GM21515 (cell line): ENCODE data around the gene GLI3.

Experiments used
- ATAC-seq: cut with Tn5 transposase; IDR thresholded peaks from one replicate; pipeline ENCODE4 v1.9.1; 2021; ENCODE audit not compliant: unreplicated experiment

The GLI3 gene

DNA sequence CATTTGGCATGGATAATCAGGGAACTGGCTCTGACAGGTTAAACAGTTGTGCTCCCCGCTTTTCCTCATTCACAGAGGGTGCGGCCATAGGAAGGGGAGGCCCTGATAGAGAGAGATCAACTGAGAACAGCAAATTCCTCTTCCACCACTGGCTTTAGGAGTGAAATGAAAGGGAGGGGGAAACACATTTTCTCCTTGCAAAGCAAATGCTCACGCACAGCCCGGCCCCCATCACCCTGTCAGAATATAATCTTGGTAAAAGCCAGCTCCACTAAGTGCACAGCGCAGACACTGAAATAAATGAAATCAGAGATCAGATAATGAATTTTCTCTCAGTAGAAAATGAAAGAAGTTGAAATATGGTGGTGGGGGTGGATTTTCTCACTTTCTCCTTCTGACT is 187.2 kb downstream of the GLI3 start:
- ATAC-seq: no peak

DNA sequence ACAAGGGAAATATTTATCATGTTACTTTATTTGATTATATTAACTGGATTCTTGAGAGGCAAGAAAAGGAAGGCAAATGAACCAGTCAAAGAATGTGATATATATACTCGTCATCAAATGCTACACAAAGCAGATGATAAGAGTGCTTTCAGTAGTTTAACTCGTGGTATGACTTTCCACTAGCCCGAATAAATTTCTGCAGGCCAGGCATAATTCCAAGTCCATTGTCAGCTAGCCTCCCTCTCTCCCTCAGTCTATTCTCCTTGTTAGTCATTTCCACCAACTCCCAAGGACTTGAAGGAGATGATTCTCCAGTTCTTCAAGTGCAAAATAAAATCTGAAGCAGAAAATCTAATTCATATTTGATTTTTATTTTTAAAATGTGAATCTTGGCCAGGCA is 190.5 kb downstream of the GLI3 start:
- ATAC-seq: no peak

DNA sequence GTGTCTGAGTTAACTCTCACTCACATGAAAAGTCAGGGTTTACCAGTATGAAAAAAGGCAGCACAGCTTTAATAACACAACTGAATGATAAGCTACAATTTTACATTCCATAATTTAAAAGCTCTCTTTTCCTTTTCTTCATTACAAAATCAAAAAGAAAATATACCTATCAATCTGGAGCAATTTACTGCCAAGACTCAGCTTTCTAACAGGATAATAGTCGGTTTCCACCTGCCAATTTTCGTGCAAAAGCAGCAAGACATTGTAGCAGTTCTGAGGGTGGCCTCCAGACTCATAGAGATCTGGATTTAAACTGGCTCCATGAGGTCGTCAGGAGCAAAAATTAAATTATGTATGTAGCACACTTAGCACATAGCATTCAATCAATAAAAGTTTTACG is 191.0 kb downstream of the GLI3 start:
- no peak for ATAC-seq

DNA sequence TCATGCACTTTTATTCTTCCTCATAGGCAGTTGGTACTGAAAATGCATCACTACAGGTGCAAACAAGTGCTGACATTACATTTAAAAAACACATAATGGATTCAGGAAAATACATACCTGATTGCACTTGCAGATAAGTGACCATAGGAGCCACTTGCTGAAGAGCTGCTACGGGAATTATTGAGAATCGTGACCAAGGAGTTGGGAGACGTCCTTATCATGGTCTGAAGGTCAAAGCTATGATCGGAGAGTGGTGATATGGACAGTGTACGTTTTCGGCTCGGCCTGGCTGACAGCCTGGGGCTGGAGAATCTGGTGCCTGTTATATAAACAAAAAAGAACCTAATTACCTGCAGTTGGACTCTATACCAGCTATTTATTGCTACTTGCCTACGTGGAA is 197.1 kb downstream of the GLI3 start:
- no peak for ATAC-seq

DNA sequence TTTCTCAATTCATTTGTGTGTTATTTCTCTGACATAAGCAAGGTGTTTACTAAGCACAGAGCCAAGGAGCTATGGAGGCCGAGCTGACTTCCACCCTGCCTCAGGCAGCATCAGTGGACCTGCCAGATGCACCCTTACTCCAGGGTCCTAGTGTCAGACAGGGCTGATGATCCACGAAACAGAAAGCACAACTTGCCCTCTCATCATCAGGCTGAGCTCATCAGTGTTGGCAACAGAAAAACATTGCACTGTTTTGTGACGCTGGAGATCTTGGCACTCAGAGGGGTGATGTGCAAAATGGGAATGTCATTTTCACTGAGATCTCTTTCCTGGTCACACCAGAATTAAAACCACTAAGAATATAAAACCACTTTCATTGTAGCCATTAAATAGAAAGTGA is 201.8 kb downstream of the GLI3 start:
- no peak for ATAC-seq

DNA sequence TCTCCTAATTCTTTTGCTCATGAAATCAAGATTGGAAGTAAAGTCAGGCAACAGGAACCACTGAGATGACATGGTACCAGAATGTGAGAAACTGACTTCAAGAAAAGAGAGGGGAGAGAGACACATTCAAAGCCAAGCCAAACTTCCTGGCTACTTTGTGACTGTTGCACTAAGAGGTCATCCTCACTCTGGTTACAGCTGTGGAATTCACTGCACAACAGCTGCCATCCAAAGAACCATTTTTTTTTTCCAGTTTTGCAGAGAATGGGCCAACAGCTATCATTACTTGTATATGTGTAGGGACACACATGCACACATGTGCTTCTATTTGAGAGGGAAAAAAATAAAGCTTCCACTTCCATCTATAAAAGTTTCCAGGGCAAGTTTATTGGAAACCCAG is 203.5 kb downstream of the GLI3 start:
- no peak for ATAC-seq

DNA sequence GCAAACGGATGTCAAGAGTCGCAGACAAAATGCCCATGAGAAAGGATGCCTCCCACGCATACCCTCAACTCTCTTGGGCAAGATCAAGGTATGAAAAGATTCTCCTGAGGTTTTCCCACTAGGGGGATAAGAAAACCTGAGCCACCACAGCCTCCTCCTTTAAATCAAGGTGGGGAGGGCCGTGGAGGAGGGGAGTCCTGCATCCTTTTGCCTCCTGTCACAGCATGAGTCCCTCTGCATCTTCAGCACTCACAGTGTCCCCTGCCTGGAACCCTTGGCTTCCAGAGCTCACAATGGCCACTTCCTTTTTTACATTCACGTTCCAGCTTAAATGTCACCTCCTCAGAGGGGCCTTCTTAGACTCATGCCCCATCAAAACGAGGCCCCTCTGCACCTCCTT is 207.6 kb downstream of the GLI3 start:
- ATAC-seq: no peak

DNA sequence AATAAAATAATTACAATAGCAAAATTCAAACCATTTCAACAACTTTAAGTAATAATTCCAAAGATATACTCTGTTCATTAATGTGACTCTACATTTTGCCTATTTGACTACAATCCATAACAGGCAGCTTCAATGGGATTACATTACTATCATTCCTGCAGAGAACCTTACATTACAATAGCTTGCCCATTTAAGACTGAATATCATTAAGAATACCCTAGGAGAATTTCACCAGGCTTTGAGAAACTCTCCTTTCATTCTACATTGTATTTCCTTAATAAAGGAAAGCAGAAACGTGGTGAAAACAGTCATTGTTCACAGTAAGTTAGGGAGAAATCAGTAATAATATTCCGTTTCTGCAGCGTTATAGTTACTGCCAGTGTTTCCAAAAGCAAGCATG is 209.5 kb downstream of the GLI3 start:
- ATAC-seq: no peak

DNA sequence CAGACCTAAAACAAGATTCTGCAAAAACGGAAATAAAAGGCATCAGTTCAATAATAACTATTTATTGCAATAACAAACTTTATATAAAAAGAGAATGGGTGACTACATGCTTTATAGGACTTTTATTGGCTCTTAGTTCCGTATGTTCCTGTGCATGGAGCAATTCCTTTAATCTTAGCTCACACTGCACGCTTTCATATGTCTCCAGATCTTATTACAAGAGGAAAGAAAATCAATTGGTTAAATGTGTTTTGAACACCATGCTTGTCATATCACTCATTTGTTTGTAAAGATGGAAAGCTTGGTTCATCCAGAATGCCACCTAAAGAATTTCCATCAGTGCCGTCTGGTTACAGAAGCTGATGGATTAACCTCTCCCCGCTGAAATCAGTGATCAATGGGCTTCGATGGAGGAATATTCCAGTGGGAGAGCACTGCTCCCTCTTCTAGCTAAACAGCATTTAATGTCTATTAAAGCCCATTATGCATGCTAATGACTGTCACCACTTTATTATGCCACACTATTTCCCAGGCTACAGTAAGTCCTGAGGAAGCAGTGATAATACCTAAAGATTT is 210.3 kb downstream of the GLI3 start:
- no peak for ATAC-seq

DNA sequence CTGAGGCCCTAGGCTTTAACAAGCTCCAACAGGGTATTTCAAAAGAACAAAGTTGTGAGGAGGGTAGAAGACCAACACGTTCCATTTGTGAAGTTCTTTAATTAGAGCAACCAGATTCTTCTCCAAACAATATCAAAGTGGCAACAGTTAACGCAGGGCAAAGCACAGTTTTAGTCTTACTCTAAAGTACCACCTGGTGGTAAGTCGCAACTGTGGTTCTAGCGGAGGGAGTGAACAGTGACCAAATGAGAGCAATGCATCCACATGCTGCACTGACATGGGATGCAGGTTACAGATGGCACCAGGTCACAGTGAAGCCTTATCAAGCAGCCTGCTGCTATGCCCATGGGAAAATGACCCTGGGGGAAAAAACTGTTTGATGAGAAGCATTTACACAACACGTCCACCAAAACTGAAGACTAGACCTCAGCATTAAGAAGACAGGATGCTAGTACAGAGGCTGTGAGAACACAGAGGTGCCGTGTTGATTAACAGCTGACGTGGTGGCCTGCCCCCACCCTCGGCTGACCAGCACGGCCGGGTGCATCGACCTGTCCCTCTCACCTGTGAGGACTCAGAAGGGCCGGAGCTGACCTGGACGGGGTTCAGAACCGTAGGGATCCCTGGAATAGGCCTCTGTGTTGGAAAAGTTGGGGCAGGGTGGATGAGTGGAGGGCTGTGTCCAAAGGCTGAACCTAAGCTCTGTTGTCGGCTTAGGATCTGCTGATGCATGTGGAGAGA is 211.2 kb downstream of the GLI3 start:
- no peak for ATAC-seq

DNA sequence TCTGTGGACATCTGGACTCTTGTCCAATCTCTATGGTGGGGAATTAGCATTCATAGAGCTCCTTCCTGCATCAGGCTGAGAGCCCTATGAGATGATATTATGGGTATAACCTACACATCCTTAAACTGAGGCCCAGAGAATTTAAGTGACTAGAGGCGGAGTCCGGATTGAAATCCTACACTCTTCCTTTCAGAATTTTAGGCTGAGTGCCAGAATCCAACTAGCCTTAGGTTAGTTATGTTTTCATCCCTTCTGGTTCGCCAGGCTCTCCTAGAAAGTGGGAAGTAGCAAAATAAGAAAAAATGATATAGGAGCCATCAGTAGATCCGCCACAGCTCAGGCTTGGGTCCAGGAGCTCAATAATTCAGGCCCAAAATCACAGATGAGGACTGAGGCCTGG is 212.5 kb downstream of the GLI3 start:
- no peak for ATAC-seq

DNA sequence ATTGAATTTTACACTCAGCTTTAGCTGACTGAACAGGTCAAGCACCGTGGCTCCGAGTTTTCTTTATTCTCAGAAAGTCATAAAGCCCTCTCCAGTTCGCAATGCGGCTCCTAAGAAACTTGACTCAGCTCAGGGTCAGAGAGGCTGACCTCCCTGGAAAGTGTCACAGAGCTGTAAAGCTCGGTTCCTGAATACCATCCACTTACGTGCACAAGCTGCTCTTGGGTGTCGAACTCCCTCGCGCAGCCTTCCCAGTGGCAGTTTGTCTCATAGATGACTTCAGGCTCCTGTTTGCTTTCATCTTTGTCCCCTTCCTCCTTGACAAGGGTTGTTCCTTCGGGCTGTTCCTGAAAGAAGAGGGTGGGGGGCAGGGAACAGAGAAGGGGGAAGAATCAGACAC is 213.7 kb downstream of the GLI3 start:
- no peak for ATAC-seq

DNA sequence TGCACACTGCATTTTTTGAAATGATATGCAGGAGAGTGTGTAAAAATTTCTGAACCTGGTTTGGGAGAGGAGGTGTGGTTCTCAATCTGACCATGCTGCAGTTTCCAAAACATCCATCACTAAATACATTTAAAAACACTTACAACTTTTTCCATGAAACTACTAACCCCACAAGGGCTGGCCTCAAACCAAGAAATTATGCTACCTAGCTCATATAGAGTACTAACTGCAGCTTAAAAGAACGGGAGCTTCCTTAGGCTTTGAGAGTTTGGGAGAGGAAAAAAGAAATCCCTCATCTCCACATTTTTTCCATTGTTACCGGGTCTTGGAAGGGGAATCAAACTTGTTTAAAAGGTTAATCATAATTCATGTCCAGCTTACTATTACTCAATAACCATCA is 214.2 kb downstream of the GLI3 start:
- no peak for ATAC-seq

DNA sequence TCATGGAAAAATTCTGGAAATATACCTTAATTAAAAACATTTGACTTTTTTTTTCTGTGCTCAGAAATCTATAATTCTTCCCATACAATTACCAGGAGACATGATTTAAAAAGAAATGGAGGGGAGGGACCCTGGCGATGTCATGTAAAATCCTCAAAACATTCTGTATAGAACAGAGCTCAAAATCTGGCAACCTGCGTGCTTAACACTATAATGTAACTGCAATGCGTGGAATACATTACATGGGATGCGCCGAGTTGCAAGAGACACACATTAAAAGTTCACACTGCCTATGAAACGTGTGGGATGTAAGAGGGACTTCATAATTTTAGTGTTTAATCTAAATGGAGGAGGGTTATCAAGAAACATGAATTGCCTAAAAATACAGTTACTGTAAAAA is 215.0 kb downstream of the GLI3 start:
- no peak for ATAC-seq

DNA sequence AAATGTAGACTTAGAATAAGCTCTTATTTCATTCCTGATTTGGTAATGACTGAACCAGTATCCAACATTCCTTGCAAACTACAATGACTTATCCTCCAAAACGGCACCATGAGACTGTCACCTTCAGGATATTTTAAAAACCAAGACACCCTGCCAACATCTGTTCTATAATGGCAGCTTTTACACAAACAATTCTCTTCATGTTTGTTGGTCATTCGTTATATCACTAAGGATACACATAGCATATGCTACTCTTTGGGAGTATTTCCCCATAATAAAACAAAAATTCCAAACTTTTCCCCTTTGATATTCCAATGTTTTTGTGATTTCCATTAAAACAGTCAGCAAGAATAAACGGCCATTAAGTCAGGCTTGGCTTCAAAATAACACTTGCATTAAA is 215.4 kb downstream of the GLI3 start:
- ATAC-seq: no peak

DNA sequence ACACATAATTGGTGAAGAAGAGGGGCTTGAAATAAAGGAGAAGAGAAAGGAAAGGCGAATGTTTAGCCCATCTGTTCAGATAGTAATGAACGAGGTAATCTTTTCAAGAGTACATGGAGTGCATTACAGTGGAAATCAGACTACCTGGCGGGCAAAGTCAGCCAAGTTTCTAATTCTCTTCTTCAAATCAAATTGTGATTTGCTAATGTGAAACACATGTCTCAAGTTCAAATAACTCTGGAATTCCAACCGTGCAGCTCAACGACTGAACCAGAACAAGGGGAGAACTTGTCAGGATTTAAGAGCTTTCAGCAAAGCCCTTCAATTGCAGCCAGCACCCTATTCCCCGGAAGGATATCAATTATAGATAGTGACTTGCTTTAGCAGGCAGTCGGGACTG is 216.9 kb downstream of the GLI3 start:
- ATAC-seq: no peak

DNA sequence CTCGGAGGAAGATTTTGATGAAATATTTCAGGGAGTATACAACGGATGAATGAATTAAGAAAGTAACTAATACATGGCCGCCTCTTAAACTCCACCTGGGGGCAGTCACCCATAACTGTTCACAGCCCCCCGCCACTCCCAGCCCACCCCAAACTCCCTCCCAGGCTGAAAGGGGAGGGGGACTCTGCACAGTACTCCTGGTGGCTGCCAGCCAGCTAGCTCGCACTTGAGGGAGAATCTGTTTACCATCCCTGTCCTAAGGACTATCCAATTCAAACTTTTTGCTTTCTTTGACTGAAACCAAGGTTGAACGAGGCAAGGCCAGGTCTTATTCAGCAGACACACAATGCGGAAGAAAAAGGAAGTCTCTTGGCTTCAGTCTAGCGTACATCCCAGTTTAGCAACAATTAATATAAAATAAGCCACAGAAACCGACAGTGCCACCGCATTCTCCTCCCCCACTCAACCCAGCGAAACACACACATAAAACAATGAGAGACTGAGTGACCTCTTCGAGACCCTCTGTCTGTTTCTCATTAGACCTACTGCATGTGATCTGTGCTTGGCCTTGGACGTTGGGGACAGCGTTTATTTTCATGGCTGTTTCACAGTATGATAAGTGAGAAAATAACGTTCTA is 219.5 kb downstream of the GLI3 start:
- ATAC-seq: peak; percentile 48

DNA sequence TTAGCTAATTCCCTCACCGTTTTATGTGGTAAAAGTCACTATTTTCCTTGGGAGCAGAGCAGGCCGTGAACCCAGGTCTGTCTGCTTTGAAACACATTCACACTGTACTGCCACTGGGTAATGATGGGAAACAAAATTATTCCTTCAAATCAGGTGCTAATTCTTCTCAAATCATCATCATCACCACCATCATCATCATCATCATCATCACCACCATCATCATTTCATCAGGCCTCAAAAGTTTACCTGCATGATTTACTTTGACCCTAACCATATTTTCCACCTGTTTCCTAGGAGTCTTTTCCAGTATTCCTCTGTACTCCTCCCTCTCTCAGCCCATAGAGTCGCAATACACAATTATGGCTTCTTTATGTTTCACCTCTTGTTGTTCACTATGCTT is 220.5 kb downstream of the GLI3 start:
- ATAC-seq: no peak

DNA sequence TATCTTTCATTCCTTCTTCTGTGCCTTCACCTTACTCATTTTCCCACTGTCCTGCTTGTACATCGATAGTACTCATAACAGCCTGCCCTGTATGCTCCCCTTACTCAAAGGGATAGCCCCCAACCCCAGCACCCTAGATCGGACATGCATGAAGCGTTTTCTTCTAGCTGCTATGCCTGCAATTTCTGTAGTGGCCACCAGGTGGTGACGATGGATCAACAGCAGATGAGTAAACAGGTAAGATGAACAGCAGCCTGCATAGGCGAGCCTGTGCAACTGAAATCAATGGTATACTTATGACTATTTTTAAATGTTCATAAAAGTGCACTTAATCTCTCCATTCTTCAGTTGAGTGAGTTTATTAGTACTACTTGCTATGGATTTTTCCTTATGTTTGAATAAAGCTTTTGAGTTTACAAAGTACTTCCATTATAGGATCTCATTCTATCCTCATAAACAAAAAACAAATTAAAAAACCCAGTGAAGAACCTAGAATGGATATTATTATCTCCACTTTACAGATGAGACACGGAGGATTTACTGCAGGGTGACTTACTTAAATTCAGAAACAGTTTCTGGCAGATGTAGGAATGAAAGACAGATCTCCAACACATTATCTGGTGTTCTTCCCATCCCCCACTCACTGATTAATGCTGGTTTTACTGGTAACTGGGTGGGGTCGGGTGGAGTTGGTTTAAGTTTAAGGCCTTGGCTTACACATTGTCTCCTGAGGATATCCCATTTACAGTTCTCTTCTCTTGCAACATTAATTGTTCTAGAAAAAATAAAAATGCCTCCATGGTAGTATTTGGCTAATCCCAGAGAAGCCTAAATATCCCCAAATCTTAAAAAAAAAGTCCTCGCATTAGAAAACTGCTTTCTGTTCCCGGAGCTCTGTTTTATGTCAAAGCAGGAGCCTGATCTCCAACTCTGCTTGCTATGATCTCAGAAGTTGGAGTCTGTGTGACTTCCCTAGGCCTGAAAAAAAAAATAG is 222.1 kb downstream of the GLI3 start:
- no peak for ATAC-seq

DNA sequence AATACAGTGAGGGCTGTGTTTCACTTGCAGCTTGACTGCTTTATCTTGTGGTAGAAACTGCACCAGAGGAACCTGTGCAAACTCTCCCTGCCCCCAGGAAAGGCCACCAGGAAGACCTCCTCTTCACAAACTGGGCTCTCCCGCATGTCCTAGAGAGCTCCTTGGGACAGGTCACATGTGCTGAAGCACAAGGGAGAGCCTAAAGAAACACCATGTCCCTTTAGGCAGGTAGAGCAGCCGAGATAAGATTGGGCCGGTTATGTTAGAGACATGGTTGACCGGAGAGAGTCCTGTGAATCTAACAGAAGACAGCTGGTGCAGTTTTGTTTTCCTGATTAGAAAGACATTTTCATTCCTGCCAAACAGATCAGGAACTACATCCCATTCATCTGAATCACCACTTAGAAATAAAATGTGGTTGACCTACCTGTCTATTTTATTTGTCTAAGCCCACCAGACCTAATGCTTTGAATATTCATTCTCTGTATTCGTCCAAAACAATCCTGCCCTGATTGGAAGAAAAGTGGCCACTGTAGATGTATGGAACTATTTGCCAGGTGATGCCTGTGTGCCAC is 224.1 kb downstream of the GLI3 start:
- no peak for ATAC-seq

DNA sequence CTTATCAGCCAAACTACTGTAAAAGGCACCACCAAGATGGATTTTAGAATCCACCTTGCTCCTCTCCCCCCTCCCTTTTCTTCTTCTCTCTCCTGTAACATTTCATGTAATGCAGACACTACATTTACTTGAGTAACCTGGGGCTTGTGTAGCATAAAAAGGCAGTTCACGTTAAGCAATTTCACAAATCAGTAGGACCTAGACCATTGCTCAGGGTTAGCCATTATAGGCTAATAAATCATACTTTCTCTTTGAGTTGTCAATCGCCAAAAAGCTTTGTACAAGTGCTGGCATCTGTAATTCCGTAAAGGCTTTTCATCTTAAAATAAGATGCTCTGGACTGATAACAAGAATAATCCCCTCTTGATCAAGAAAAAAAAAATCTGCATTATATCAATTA is 224.7 kb downstream of the GLI3 start:
- ATAC-seq: no peak
